Measurements from ENCODE around the gene AKAP11. TPM values are rescaled to one million over a fixed set of nuclear protein-coding genes. Genes with fewer than 3 reads are reported as not detected.

Gene AKAP11
- total and polyA plus RNA-seq, 9 donors = 10.0 to 41.0 (median 32.4) TPM

DNA sequence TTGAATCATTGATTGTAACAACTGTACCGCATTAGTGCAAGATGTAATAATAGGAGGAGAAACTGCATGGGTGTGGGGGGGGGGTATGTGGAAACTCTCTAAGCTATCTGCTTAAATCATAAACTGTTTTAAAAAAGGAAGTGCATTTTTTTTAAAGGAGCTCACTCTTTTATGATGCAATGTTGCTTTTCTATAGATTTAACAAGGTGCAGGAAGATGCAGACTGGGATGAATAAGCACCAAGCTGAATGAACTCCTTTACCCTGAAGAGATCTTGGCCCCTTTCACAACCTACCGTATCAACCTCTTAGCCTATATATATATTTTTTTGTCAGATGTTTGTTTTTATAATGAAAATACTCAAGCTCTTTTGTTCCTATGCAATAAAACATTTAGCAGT, 95.9 kb downstream of the AKAP11 start:
- WGBS, 3 donors = 44 to 77% (median 63%) methylated on average over 2 of the region's 2 CpGs

DNA sequence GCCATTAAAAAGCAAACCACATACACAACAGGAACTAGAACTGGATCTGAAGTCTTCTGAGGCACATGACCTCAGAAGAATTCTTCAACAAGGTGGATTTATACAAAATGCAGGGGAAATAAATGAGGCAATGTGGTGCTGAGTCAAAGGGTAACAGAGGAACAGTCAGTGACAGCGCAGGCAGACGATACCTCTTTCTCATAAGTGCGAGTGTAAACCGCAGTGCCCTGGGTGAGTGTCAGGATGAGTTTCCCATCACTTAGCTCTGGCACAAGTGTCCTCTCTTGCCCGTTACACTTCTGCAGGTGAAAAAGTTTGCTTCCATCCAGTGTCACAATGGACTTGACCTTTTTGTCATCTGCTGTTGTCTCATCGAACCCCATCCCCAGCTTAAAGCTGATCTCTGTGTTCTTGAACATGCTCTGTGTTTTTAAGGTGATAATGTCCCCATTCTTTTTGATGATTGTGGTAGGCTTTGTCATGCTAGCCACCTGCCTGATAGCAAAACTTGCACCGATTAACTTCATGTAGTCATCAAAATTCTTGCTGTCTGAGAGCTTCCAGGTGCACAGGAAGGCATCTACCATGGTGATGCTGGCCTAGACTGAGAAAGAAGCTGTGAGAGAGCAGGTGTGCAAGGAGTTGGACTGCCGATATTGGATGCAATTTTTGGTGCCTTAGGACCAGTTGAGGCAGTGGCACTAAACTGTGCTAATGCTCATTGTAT, 97.3 kb downstream of the AKAP11 start:
- intact Hi-C loops (cut with DNase I) = no loop called here
- Histone ChIP-seq H3K9me3 (no peaks in the 10 kb centered on the region), H3K36me3 (no peaks in the 10 kb centered on the region), H3K27me3 (peaks cover 6% of the 10 kb centered on the region), H3K4me1 (ENCODE audit: insufficient read depth) (no peaks in the 10 kb centered on the region), H3K27ac (no peak overlapping the region), H3K4me3 (no peak overlapping the region)
- no peak for DNase-seq
- WGBS, 3 donors = 89 to 93% (median 91%) methylated on average over 8 of the region's 8 CpGs
- no peak for TF ChIP-seq CTCF (IDR thresholded peaks at IDR 0.05)
- TF ChIP-seq POLR2A (IDR thresholded peaks at IDR 0.05) = no peak
- no peak for TF ChIP-seq EP300 (IDR thresholded peaks at IDR 0.05)

More for the DNA sequence above, 95.9 kb downstream of the AKAP11 start:
- intact Hi-C loops (cut with DNase I) = no loop called here
- no peaks in the 10 kb centered on the region for H3K4me1 ChIP-seq (ENCODE audit: insufficient read depth)
- TF ChIP-seq POLR2A (IDR thresholded peaks at IDR 0.05) = no peak
- TF ChIP-seq EP300 (IDR thresholded peaks at IDR 0.05) = no peak
- no peak for TF ChIP-seq CTCF (IDR thresholded peaks at IDR 0.05)
- no peak overlapping the region for H3K27ac ChIP-seq
- H3K27me3 ChIP-seq = peaks cover 6% of the 10 kb centered on the region
- H3K4me3 ChIP-seq = no peak overlapping the region
- no peaks in the 10 kb centered on the region for H3K36me3 ChIP-seq
- DNase-seq = no peak
- no peaks in the 10 kb centered on the region for H3K9me3 ChIP-seq

DNA sequence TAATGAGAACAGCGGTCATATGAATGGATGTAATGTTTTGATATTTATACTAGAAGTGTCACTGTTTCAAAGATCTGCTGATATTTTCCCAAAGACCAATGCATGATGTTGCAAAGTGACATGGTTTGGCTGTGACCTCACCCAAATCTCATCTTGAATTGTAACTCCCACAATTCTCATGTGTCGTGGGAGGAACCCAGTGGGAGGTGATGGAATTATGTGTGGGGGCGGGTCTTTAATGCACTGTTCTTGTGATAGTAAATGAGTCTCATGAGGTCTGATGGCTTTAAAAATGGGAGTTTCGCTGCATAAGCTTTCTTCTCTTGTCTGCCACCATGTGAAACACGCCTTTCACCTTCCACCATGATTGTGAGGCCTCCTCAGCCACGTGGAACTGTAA, 98.3 kb downstream of the AKAP11 start:
- Histone ChIP-seq H3K27ac (no peak overlapping the region), H3K9me3 (no peaks in the 10 kb centered on the region), H3K36me3 (no peaks in the 10 kb centered on the region), H3K4me1 (ENCODE audit: insufficient read depth) (no peaks in the 10 kb centered on the region), H3K27me3 (peaks cover 6% of the 10 kb centered on the region), H3K4me3 (no peak overlapping the region)
- intact Hi-C loops (cut with DNase I) = no loop called here
- no peak for DNase-seq
- WGBS, 3 donors = 68 to 70% (median 70%) methylated on average over 6 of the region's 6 CpGs
- TF ChIP-seq CTCF (IDR thresholded peaks at IDR 0.05) = no peak

Other genes with a start within 250 kb of the AKAP11 start
- 10 to 100 TPM in 4 of 7 donors, 1 to 10 TPM in 3; 8.6 to 14.1 (median 11.5) TPM for gene DGKH, start 223.5 kb upstream of the AKAP11 start, total RNA-seq
- 1 to 10 TPM; 2.1 to 3.8 TPM for gene DGKH, start 223.5 kb upstream of the AKAP11 start, polyA plus RNA-seq

Data from ovary (tissue), 9 donors.